Activated naive CD4-positive, alpha-beta T cell treated with anti-CD3 and anti-CD28 coated beads, Interleukin-2, amount 50 U/mL, for 24 hours (primary cell): ENCODE results near the gene COLEC12.
"Not testable (repeated sequence)": the region's sequence is repeated elsewhere in the genome, so short reads cannot be mapped to it uniquely, and the experiment has no call there.

Experiments
- H3K27ac Mint-ChIP-seq: one replicate; pipeline ENCODE4 v1.8.0; 2021; ENCODE audit warnings: mild to moderate bottlenecking, mixed read lengths
- H3K27me3 Mint-ChIP-seq: one replicate; pipeline ENCODE4 v1.8.0; 2021; ENCODE audit warnings: mixed read lengths
- H3K36me3 Mint-ChIP-seq: one replicate; pipeline ENCODE4 v1.8.0; 2021; ENCODE audit warnings: mixed read lengths
- H3K4me1 Mint-ChIP-seq: one replicate; pipeline ENCODE4 v1.8.0; 2021; ENCODE audit warnings: mixed read lengths
- H3K4me3 Mint-ChIP-seq: one replicate; pipeline ENCODE4 v1.8.0; 2021; ENCODE audit warnings: mild to moderate bottlenecking, mixed read lengths
- H3K9me3 Mint-ChIP-seq: one replicate; pipeline ENCODE4 v1.8.0; 2021; ENCODE audit warnings: mixed read lengths

Gene COLEC12

GRCh38 chr18:421247-422155 lies 79.0 kb downstream of the COLEC12 start:
- H3K4me1 Mint-ChIP-seq = no peaks in the 10 kb centered on the region
- H3K27me3 Mint-ChIP-seq = no peaks in the 10 kb centered on the region
- no peak overlapping the region for H3K27ac Mint-ChIP-seq
- no peaks in the 10 kb centered on the region for H3K9me3 Mint-ChIP-seq
- no peak overlapping the region for H3K4me3 Mint-ChIP-seq
- no peaks in the 10 kb centered on the region for H3K36me3 Mint-ChIP-seq

GRCh38 chr18:420661-421246 lies 79.7 kb downstream of the COLEC12 start:
- no peak overlapping the region for H3K4me3 Mint-ChIP-seq
- H3K27me3 Mint-ChIP-seq = peaks cover 3% of the 10 kb centered on the region
- no peaks in the 10 kb centered on the region for H3K36me3 Mint-ChIP-seq
- no peaks in the 10 kb centered on the region for H3K9me3 Mint-ChIP-seq
- H3K4me1 Mint-ChIP-seq = peaks cover 2% of the 10 kb centered on the region
- H3K27ac Mint-ChIP-seq = no peak overlapping the region

DNA sequence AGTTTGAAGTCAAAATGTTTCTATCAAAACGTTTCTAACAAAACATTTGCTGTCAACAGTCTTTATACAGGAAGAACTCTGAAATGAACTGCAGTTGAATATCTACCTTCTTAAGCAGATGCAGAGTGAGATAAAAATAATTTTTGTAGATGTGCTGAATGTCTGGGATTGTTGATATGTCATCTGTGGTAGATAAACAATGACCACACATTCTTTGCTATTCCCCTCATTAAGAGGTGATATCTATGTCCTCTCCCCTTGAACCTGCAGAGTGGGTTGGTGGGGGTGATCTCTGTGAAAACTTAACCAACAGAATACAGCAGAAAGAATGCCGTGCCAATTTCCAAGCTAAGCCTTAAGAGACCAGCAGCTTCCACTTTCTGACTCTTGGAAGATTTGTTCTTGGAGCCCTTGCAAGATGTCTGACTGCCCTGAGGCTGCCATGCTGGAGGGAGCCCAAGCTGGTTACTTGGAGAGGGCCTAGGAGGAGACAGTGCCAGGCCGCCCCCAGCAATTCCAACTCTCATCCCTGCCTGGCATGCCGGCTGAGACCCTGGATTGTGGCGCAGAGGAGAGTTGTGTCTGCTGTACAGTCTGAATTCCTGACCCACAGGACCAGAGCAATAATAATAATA lies 80.8 kb downstream of the COLEC12 start:
- peaks cover 3% of the 10 kb centered on the region for H3K27me3 Mint-ChIP-seq

GRCh38 chr18:417495-417894 lies 83.0 kb downstream of the COLEC12 start:
- no peaks in the 10 kb centered on the region for H3K36me3 Mint-ChIP-seq
- H3K4me3 Mint-ChIP-seq = no peak overlapping the region
- H3K4me1 Mint-ChIP-seq = peaks cover 3% of the 10 kb centered on the region
- H3K27ac Mint-ChIP-seq = no peak overlapping the region
- H3K27me3 Mint-ChIP-seq = peaks cover 3% of the 10 kb centered on the region
- H3K9me3 Mint-ChIP-seq = no peaks in the 10 kb centered on the region

More for the DNA sequence above, 80.8 kb downstream of the COLEC12 start:
- peaks cover 3% of the 10 kb centered on the region for H3K4me1 Mint-ChIP-seq
- no peaks in the 10 kb centered on the region for H3K9me3 Mint-ChIP-seq
- H3K36me3 Mint-ChIP-seq = no peaks in the 10 kb centered on the region
- no peak overlapping the region for H3K27ac Mint-ChIP-seq
- H3K4me3 Mint-ChIP-seq = no peak overlapping the region

DNA sequence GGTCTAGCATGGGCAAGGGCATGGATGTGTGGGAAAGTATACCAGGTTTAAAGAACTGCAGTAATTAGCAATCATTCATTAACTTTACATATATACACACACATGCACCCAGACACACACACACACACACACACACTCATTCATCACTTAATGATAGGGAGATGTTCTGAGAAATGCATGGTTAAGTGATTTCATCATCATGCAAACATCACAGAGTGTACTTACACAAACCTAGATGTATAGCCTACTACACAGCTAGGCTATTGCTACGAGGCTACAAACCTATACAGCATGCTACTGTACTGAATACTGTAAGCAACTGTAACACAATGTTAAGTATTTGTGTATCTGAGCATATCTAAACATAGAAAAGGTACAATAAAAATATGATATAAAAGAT lies 83.6 kb downstream of the COLEC12 start:
- Mint-ChIP-seq H3K27ac (no peak overlapping the region), H3K27me3 (peaks cover 3% of the 10 kb centered on the region), H3K9me3 (no peaks in the 10 kb centered on the region), H3K36me3 (no peaks in the 10 kb centered on the region), H3K4me1 (peaks cover 3% of the 10 kb centered on the region), H3K4me3 (no peak overlapping the region)

GRCh38 chr18:415617-416612 lies 84.6 kb downstream of the COLEC12 start:
- Mint-ChIP-seq H3K27ac (no peak overlapping the region), H3K4me3 (no peak overlapping the region), H3K4me1 (peaks cover 3% of the 10 kb centered on the region), H3K36me3 (no peaks in the 10 kb centered on the region), H3K9me3 (no peaks in the 10 kb centered on the region), H3K27me3 (peaks cover 6% of the 10 kb centered on the region)

DNA sequence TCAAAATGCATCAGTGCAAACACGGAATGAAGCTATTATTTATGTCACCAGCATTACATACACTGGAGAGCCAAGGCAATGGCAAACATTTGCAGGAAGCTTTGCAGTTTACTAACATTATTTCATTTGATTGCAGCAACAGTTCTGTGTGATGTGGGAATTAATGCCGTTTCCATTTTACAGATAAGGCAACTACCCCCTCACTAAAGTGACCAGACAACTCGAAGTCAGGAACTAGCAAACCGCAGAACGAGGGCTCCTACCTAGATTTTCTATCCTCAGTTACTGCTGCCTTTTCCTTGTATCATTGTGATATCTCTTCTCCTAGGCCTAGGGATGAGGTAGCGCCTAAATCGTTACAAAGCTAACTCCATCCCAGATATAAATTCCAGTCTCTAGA lies 85.5 kb downstream of the COLEC12 start:
- no peaks in the 10 kb centered on the region for H3K36me3 Mint-ChIP-seq
- peaks cover 3% of the 10 kb centered on the region for H3K4me1 Mint-ChIP-seq
- peaks cover 7% of the 10 kb centered on the region for H3K27me3 Mint-ChIP-seq
- no peak overlapping the region for H3K4me3 Mint-ChIP-seq
- no peaks in the 10 kb centered on the region for H3K9me3 Mint-ChIP-seq
- no peak overlapping the region for H3K27ac Mint-ChIP-seq

GRCh38 chr18:413233-413632 lies 87.3 kb downstream of the COLEC12 start:
- peaks cover 3% of the 10 kb centered on the region for H3K4me1 Mint-ChIP-seq
- no peak overlapping the region for H3K4me3 Mint-ChIP-seq
- no peaks in the 10 kb centered on the region for H3K9me3 Mint-ChIP-seq
- no peak overlapping the region for H3K27ac Mint-ChIP-seq
- peaks cover 9% of the 10 kb centered on the region for H3K27me3 Mint-ChIP-seq
- no peaks in the 10 kb centered on the region for H3K36me3 Mint-ChIP-seq

DNA sequence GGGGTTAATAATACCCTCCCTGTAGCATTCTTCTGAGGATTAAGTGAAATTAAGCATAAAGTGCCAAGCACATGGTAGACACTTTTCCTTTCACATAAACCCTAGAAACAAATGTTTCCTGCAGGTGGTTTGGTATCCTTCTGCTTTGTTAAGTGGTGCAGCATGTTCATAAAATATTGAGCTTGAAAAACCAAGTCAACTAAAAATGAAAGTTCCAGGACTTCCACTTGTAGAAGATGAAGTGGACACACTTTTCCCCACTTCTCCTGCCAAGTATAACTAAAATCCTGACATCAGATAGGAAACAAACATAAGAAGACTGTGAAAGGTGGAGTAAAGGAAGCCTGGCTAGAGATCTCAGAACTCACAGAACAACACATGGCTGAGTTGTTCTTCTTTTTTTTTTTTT lies 90.5 kb downstream of the COLEC12 start:
- Mint-ChIP-seq H3K9me3 (peaks cover 6% of the 10 kb centered on the region), H3K36me3 (no peaks in the 10 kb centered on the region), H3K4me3 (no peak overlapping the region), H3K4me1 (no peaks in the 10 kb centered on the region), H3K27ac (no peak overlapping the region), H3K27me3 (peaks cover 6% of the 10 kb centered on the region)

DNA sequence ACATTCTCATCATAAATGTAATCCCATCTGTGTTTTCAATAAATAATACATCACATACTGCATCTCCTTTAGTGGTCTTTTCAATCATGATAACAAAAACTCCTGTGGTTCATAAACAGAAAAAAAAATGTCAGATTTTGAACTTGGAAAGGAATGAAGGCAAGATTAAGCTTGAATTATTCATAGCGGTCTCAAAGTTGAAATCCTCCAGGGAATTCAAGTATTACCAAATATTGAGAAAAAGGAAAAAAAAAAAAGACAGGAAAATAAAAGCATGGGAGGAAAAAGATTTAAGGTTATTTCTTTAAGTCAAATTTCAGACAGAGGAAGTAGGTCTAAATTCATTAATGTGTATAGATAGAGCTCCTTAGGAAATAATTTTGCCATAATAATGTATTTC lies 92.1 kb downstream of the COLEC12 start:
- H3K4me3 Mint-ChIP-seq = no peak overlapping the region
- peaks cover 9% of the 10 kb centered on the region for H3K9me3 Mint-ChIP-seq
- no peaks in the 10 kb centered on the region for H3K4me1 Mint-ChIP-seq
- H3K27me3 Mint-ChIP-seq = peaks cover 6% of the 10 kb centered on the region
- no peaks in the 10 kb centered on the region for H3K36me3 Mint-ChIP-seq
- H3K27ac Mint-ChIP-seq = no peak overlapping the region

GRCh38 chr18:407626-408224 lies 92.8 kb downstream of the COLEC12 start:
- no peaks in the 10 kb centered on the region for H3K36me3 Mint-ChIP-seq
- H3K4me3 Mint-ChIP-seq = no peak overlapping the region
- peaks cover 6% of the 10 kb centered on the region for H3K27me3 Mint-ChIP-seq
- peaks cover 12% of the 10 kb centered on the region for H3K9me3 Mint-ChIP-seq
- H3K27ac Mint-ChIP-seq = no peak overlapping the region
- H3K4me1 Mint-ChIP-seq = no peaks in the 10 kb centered on the region

DNA sequence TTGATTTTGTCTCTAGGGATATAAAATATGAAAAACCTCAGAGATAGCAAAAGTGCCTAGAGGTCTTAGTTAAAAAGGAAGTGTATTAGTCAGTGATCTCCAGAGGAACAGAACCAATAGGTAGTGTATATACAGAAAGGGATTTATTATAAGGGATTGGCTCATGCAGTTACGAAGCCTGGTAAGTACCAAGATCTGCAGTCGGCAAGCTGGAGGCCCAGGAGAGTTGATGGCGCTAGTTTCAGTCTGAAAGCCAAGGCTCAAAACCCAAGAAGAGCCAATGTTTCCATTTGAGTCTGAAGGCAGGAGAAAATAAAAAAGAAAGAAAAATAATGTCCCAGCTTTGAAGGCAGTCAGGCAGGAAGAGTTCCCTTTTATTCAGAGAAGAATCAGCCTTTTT lies 93.3 kb downstream of the COLEC12 start:
- H3K9me3 Mint-ChIP-seq = peaks cover 12% of the 10 kb centered on the region
- peaks cover 6% of the 10 kb centered on the region for H3K27me3 Mint-ChIP-seq
- H3K27ac Mint-ChIP-seq = no peak overlapping the region
- H3K4me3 Mint-ChIP-seq = no peak overlapping the region
- H3K36me3 Mint-ChIP-seq = no peaks in the 10 kb centered on the region
- no peaks in the 10 kb centered on the region for H3K4me1 Mint-ChIP-seq

DNA sequence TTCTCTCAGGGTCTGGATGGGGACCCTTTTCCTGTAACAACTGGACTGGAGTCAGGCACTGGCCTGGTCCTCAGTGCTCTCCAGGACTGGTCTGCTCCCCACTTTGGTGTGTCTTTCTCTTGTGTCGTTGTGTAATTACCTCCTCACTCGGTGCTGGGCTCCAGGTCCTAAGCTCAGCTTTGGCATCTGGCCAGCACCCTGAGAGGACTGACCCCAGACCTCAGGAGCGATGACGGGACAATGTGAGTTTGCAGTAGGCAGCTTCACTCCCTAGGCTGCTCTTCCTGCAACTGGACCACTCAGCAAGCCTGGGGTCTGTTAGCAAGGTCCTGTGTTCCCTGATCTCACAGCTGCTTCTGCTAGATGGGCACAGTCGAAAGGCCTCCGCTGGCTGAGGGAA lies 93.8 kb downstream of the COLEC12 start:
- Mint-ChIP-seq H3K27ac (no peak overlapping the region), H3K4me1 (no peaks in the 10 kb centered on the region), H3K4me3 (no peak overlapping the region), H3K9me3 (peaks cover 12% of the 10 kb centered on the region), H3K27me3 (peaks cover 9% of the 10 kb centered on the region), H3K36me3 (no peaks in the 10 kb centered on the region)

DNA sequence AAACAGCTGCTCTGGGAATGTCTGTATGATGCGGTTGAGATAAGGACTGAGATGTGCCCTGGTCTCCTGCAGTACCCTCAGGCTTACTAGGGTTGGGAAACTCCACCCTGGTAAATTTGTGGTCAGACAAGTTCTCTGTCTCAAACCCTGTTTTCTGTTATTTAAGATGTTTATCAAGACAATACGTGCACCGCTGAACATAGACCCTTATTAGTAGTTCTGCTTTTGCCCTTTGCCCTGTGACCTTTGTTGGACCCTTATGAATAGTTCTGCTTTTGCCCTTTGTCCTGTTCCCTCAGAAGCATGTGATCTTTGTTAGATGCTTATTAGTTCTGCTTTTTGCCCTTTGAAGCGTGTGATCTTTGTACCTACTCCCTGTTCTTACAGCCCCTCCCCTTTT lies 95.5 kb downstream of the COLEC12 start:
- not testable (repeated sequence) for H3K27ac Mint-ChIP-seq, H3K4me3 Mint-ChIP-seq, H3K36me3 Mint-ChIP-seq, H3K4me1 Mint-ChIP-seq, H3K27me3 Mint-ChIP-seq
- peaks cover 12% of the 10 kb centered on the region for H3K9me3 Mint-ChIP-seq
